Amniotic stem cell (primary cell): ENCODE data around the gene VSIG1.
A peak's percentile ranks its signal among the peaks of the same experiment; 100 is the strongest.

Experiments used
- DNase-seq: peaks from one replicate; lab custom pipeline; 2025; lab: John Stamatoyannopoulos, UW

The VSIG1 gene

DNA sequence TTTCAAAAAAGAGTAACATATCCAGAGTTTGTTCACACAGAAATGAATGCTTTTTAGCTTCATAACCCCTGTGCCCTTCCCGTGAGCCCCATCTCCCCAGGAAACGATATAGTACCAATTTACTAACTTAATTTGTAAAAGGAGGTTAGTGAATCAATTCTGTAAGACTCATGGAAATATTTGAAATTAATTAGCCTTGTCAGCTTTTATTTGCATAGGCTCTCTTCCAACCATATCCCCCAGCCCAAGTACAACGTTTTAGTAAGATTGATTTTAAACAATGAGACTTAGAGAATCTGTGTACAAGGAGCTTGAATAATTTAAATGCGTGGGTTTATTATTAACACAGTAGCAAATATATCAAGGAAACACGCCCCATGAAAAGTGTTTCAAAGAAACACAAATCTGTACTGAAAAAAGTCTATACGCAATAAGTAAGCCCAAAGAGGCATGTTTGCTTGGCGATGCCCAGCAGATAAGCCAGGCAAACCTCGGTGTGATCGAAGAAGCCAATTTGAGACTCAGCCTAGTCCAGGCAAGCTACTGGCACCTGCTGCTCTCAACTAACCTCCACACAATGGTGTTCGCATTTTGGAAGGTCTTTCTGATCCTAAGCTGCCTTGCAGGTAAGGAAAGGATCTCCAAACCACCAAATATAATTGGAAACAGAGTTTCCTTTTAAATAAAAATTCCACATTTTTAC, at the start of gene VSIG1:
VSIG1 (plus strand) TSS at position 512 of the 703 bp plus-strand sequence; CDS start at position 578, 66 bp downstream.
- DNase-seq: no peak

DNA sequence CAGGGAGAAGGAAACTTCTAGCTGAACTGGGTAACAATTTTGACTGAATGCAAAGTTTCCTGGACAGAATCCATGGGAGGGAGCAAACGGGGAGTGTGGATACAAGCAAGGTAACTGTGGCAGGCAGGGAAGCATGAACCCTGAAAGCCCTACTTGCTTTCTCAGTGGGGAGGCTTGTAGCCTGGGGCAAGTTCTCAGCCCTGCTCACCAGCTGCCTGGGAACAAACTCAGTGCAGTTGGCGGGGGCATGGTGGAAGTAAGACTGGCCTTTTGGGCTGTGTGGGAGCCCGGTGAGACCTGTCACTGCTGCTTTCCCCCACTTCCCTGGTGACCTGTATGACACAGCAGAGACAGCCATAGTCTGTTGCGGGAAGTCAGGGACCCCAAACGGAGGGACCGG, 48.7 kb upstream of the VSIG1 start:
- DNase-seq: no peak

DNA sequence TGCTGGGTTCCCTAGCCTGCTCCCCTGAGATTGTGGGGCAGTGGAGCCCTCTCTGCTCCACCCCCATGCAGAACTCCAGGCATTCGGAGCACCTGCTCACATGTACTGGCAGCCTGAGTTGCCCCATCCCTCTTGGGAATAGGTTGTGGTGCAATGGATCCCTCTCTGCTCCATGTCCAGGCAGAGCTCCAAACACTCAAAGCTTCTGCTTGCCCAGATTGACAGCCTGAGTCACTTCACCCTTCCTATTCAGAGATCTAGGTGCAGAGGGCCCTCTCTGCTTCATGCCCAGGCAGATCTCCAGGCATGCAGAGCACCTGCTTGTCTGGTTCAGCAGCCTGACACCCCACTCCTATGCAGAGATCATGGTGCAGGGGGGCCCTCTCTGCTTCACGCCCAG, 44.1 kb upstream of the VSIG1 start:
- DNase-seq: no peak

DNA sequence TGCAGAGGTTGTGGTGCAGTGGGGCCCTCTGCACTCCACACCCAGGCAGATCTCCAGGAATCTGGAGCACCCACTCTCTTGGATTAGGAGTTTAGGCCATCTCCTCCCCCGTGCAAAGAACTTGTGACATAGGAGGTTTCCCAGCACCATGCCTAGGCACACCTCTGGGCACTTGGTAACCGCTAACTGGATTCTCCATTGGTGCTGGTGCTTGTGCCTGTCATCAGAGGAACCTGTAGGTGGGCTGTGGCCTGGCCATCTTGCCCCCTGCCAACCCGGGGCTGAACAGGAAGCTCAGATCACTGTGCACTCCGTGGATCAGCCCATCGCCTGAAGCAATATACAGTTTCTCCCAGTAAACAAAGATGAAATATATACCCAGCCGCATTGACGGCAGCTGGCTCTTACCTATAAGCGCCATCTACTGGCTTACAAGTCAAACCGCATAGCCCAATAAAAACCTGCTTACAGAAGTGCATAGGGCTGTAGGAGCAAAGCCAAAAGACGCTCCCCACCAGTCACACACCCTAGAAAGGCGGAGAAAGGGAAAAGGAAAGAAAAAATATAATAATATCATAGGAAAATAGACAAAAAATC, 43.5 kb upstream of the VSIG1 start:
- DNase-seq: peak; percentile 1

DNA sequence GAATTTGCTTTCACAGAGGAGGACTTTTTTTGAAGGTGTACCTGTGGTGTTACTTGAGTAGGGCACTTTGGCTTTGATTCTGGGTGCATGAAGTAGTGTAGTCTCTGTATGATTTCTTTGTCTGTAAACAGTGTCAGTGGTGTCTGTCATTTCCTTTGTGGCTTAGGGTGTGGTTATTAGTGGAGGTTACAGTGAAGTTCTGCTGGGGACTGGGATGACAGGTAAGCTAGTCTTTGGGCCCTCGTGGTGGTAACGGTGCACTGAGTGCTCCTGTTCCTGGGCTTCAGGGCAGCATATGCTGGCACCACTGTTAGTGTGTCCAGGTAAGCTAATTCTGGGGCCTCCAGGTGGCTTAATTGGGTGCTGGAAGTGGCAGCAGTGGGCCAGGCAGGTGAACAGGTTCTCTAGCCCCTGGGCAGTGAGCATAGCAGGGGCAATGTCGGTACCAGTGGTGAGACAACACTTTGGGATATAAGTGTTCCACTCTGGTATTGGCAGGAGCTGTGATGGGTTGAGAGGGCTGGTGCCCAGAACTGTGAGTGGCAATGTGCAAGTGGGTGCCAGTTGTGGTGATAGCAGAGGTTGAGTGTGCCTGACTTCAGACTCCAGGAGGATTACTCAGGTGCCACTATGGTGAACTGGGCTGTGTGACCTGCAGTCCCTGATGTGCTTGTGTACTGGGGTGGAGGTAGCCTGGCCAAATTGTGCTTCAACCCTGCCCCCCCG, 26.0 kb upstream of the VSIG1 start:
- no peak for DNase-seq

DNA sequence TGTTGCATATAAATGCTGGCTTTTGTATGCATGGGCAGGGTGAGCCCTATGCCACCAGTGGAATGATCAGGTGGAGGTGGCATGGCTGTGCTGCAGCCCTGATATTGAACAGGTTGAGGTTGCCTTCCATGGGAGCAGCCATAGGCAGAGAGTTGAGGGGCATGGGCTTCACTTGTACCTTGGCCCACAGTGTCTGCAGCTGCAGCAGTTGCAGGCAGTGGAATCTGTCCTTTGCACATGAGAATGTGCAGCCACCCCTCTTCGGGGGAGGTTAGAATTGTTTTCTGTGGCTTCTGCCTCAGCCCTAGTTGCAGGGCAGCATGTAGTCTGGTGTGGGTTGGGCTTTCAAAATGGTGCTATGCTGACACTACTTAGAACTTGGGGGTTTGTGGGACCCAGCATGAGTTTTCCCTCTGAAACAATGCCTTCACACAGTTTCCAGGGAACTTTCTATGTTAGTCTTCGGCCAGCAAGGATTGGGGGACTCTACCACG, 25.4 kb upstream of the VSIG1 start:
- DNase-seq: no peak

DNA sequence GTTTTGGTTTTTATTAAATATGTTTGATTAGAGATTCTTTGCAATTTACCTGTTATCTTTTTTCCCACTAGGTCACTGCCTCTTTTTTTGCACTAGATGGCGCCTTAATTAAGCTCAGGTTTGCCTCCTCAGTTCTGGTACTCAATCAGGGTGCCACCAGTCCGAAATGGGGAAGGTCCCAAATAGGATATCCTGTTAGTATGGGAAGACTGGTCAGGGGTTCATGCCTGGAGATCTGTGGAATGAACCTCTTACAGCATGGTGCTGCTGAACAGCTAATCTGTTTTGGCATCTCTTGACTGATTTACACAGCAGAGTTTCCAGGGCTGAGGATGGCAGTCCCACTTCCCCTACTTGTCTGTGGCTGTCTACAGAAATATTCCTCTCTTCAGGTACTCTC, 24.2 kb upstream of the VSIG1 start:
- no peak for DNase-seq

DNA sequence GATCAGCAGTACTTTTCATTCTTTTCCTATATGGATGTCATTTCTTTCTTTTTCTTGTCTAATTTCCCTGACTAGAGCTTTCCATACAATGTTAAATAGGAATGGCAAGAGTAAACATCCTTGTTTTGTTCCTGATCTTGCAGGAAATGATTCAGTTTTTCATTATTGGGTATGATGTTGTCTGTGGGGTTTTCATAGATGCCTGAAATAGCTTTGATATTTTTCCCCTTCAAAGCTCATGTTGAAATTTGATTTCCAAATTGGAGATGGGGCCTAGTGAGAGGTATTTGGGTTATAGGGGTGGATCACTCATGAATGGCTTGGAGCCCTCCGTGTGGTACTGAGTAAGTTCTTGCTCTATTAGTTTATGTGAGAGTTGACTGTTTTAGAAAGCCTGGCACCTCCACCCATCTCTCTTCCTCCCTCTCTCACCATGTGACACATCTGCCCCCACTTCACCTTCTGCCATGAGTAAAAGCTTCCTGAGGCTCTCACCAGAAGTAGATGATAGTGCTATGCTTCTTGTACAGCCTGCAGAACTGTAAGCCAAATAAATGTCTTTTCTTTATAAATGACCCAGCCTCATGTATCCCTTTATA, 22.3 kb upstream of the VSIG1 start:
- DNase-seq: no peak

DNA sequence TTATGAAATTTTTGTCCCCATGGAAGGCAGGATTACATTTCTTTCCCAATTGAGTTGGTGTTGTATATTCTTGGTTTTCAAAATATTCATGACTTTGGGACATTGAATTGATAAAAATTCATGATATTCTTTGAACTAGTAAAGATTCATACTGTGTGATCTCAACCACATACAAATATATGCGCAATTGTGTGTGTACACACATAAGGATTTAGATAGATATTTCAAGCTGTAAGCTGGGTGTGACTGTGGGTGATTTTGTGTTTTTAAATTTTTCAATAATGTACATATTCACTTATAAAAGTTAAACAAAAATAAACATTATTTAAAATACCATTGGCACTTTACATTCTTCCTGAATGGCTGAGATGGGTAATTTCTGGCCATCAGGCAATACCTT, 19.5 kb upstream of the VSIG1 start:
- DNase-seq: no peak

DNA sequence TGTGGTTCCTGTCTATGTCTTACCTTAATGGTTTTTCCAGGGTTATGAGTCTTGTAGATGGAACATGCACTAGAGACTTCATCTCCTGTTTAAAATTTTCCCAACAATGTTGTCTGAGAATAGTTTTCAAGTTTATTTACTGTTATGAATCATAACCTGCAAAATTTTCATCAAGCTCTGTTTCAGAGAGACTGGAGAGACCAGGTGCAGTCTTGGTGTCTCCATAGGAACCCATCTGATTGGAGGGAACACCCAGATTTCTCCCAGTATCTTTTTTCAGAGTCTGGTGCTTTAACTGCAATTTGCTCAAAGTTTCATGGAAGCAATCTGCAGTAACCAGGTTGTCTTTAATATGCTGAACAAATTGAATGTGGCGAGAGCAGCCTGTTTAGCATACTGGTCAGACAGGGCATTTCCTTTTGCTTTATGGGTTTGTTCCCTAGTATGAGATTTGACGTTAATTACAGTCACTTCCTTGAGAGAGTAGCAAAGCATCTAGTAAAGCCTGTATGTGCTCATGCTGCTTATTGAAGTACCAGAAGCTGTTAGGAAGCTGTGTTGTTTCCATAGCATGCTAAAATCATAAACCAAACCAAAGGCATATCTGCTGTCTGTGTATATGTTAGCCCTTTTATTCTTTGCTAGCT, 18.8 kb upstream of the VSIG1 start:
- DNase-seq: no peak

DNA sequence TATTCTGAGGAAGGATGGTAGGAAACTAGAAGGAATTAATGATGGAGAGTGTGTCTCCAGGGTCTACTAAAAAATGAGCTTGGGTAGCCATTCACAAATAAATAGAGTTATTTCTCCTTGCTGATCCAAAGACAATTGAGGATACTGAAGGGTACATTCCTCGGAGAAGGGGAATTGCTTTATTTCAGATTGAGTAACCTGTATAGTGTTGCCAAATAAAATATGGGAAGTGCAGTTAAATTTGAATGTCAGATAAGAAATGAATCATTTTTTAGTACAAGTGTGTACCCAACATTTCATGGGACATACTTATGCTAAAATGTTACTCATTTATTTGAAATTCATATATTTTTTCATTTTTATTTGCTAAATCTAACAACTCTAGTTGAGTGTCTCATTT, 16.0 kb upstream of the VSIG1 start:
- DNase-seq: no peak

DNA sequence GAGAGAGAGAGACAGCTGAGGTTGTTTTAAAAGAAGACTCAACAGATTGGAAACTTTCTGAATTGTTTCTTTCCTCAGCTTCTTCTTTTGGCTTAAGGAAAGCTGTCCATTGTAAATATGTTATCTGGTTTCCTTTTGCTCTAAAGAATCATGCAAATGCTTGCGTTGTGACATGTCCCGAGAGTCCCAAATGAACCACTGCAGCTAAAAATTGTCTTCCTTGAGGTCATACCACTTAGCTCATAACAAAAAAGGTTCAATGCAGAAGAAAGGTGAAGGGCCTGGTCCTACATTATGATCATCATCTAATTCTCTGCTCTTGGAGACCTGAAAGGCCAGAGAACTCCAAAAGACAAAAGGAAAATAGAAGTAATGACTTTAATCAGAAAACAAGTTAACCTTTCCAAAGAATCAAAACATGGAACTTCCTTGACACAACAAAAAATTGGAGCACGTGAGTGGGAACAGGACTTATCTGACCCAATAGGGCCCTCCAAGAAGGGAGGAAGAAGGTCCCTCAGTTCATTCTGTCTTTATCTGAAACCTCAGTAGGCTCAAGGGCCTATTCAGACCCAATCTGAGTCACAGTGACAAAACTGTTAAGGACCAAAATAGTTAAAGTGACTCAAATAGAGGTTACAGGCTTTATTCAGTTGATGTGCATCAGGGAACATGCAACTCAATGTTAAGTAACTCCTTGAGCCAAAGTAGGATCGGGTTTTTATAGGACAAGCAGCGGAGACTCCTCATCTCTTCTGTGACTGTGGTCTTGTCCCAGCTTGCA, 14.7 kb upstream of the VSIG1 start:
- DNase-seq: no peak

DNA sequence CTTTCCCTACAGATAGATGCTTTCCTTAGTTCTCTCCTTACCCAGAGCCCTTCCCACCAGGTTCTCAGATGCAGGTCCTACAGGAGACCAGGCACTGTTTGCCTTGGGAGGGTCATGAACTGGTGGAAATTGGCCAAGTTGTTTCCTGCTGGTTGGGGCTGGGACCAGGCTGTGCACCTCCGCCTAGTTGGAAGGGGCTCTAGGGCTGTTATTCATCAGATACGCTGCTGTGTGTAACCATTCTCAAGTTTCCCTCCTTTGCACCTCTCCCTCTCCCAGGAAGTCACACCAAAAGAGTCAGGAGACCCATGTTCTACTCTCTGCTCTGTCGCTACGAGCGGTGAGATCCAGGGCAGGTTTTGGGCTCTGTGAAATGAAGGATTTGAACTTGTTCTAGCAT, 11.9 kb upstream of the VSIG1 start:
- no peak for DNase-seq

DNA sequence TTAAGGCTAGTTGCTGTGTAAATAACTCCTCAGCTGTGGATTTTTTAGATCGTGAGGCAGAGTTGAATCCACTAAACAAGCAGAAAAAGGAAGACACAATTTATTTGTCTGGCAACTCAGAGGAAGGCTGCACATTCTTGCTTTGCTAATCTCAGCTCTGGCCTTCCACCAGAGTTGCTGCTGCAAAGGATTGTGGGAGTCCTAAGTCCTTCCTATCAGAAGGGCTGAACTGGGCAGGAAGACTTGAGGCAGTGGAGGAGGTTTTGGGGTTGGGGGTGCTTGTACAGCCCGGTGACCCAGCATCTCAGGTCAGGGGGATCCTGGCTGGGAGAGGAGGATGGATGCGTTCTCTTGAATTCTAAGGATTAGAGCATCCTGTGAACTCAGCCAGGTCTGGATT, 11.0 kb upstream of the VSIG1 start:
- DNase-seq: no peak

DNA sequence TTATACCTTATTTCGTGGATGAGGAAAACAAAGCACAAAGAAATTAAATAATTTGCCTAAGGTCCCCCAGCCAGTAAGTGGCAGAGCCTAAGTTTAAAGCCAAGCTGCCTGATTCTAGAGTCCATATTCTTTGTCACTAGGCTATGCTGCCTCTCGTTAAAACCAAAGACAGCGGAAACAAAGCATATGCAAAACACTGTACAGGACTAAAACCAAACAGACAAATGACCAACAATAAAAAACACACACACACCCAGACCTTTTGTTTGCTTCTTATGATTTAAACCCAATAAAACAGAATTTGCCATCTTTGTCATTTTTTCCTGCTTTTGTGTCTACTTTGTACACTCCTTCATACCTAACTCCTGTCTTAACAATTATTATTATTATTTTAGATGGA, 10.1 kb upstream of the VSIG1 start:
- no peak for DNase-seq

DNA sequence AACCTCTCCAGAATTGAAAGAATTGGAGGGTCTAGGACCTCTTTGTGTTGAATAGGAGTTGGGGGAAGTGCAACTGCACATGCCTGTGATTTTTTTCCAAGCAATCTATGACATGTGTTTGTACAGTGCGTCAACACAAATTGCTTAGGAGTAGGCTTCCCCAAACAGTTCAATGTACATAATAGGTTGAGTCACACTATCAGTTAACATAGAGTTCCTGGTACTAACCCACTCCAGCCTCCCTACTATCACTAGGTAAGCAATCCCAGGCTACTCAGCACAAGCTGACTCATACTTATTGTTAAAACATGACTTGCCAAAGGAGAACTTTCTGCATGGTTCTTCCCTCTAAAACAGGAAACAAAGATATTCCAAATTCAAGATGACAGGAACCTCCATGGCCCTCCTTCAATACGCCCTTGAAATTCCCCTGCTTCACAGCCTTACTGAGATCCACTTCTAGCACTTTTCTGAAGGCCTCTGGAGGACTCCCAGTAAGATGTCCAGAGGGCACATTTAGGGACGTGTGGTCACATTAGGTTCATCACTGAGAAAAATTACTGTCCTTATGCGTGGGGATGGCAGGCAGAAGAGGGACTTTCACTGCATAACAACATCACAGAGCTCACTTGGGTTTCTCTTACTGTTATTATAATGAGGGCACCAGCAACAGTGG, 8.4 kb upstream of the VSIG1 start:
- DNase-seq: peak; percentile 41

DNA sequence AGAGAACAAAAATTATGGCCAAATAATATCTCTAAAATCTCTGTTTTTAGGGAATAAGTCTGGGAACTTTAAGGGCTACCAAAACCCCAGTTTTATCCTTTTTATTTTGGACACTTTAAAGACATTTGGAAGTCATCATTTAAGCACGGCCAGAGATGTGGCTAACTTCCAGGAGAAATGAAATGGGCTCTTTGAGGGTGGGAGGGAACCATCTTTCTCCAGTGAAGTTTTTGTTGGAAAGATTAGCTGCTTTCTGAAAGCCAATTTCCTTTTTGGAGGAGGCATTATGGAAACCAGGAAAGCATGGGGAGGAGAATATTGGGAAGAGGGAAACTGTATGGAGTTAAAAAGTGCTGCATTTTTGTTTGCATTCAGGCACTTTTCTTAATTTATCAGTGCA, 4.8 kb downstream of the VSIG1 start:
- DNase-seq: no peak

DNA sequence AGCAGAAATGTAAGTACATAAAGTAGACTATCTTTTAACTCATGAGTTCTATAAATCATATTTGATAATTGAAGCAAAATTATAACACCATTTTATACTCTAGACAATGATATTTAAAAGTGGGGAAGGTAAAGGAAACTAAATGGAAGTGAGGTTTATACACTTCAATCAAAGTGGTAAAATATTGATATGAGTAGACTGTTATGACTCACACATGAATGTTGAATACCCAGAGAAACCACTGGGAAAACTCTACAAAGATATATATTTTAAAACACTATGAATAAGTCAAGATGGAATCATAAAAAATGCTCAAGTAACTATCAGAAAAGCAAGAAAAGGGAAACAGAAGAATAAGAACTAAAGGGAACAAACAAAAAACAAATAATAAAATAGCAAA, 8.4 kb downstream of the VSIG1 start:
- no peak for DNase-seq

DNA sequence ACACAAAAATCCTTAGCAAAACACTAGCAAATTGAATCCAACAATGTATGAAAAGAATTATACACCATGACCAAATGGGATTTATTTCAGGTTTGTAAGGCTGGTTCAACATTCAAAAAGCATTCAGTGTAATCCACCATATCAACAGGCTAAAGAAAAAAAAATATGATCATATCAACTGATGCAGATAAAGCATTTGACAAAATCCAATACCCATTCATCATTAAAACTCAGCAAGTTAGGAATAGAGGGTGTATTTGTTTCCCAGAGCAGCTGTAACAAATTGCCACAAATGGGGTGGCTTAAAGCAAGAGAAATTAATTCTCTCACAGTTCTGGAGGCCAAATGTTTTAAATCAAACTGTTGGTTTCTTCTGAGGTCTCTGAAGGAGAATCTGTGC, 10.7 kb downstream of the VSIG1 start:
- no peak for DNase-seq

DNA sequence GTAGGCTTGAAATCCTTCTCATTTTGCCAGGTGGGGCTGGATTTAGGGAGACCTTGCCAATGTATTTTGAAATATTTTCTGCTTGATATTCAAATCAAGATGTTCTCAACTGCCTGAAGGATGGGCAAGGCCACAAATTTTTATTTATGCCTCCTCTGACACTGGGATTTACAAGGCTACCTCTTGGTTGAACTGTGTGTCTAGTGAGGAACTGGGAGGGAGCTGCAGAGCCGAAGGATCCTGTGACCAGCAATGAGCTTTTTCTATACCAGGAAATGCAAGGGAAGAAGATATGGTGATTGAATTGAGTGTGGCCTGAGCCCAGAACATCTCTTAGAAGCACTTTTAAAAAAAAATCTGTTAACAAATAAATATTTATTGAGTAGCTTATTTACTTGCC, 14.9 kb downstream of the VSIG1 start:
- DNase-seq: no peak

DNA sequence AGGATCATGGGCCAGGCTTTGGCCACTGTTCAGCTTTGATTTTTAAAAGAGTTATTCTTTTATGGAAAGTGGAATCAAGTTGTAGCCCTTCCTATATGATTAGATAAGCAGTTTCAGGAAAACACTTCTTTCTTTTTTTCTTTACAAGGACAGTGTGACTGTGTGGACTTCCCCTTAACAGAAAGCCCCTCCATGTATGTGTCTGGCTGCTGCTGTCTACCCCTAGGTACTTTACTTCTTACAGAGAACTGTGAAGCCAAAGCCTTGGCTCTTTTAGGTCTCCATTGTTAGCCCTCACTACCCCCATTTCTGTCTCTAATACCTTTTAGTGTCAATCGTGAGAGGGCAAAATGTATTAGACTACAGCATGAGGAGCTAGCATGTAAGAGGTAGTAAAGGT, 19.1 kb downstream of the VSIG1 start:
- no peak for DNase-seq
